A549 (cell line): ENCODE measurements around the gene LLGL2. TPM values are rescaled to one million over a fixed set of nuclear protein-coding genes. Genes with fewer than 3 reads are reported as not detected.

ENCODE experiments used
- ATAC-seq, 2 experiments: fragments of 200-7000 bp in 1 of 2; fragments of >200 bp in 1 of 2; cut with Nextera tagmentation in 1 of 2; cut with Tn5 transposase in 1 of 2; 3 replicates each; pipeline versions ENCODE4 v1.8.0 to v1.9.1; 2018 to 2020; ENCODE audit warnings: mild to moderate bottlenecking in 1 of 2, moderate library complexity in 1 of 2
- CTCF ChIA-PET: fragments of 300-600 bp; sonication (Branson Sonifier 250); formaldehyde crosslinking; extraction: SDS; loops from one replicate; lab custom pipeline; 2021; ENCODE audit warnings: antibody characterized with exemption, inconsistent platforms; lab: Yijun Ruan, JAX
- POLR2A ChIA-PET: fragments of 350-600 bp; formaldehyde crosslinking; extraction: SDS; loops from one replicate; lab custom pipeline; 2021; ENCODE audit warnings: antibody characterized with exemption, inconsistent platforms; lab: Yijun Ruan, JAX
- DNase-seq, 2 experiments: peaks; one replicate each; pipeline versions ENCODE4 v3.0.0 to v3.0.0-alpha.2; 2011 to 2016; ENCODE audit warnings: low read depth in 1 of 2, low spot score in 1 of 2
- FAIRE-seq: peaks from 2 replicates; lab custom pipeline; 2011; peaks lifted over from hg19 to GRCh38; lab: Jason Lieb, UNC
- H3K27ac ChIP-seq, 2 experiments: fragments of >200 bp; sonication (Bioruptor Twin); formaldehyde crosslinking; 3 replicates each; pipeline ENCODE4 v1.5.1; 2016 to 2017
- H3K4me1 ChIP-seq: fragments of >200 bp; sonication (Bioruptor Twin); formaldehyde crosslinking; 3 replicates; pipeline ENCODE4 v1.6.1; 2016
- H3K4me2 ChIP-seq: fragments of >200 bp; sonication (Bioruptor Twin); formaldehyde crosslinking; 3 replicates; pipeline ENCODE4 v1.6.1; 2016
- H3K4me3 ChIP-seq: fragments of >200 bp; sonication (Bioruptor Twin); formaldehyde crosslinking; 3 replicates; pipeline ENCODE4 v1.5.1; 2016
- H3K9me3 ChIP-seq: fragments of >200 bp; sonication (Bioruptor Twin); formaldehyde crosslinking; 3 replicates; pipeline ENCODE4 v1.6.1; 2016
- CEBPB ChIP-seq, 2 experiments: fragments of >200 bp in 1 of 2; sonication (Bioruptor Twin) in 1 of 2; formaldehyde crosslinking in 1 of 2; IDR thresholded peaks; 2 replicates each; pipeline ENCODE4 v1.6.1; 2012 to 2016
- CHD2 ChIP-seq: fragments of 150-350 bp; IDR thresholded peaks from 2 replicates; pipeline ENCODE4 v1.6.1; 2014; ENCODE audit warnings: low read length; ENCODE audit not compliant: partially characterized antibody
- CTCF ChIP-seq: fragments of >200 bp; sonication (Bioruptor Twin); formaldehyde crosslinking; IDR thresholded peaks from 3 replicates; pipeline ENCODE4 v1.5.1; 2016
- EHF ChIP-seq: fragments of 250-450 bp; sonication (Bioruptor Pico); IDR thresholded peaks from 2 replicates; pipeline ENCODE4 v1.5.0; 2020; ENCODE audit warnings: mild to moderate bottlenecking
- EHMT2 ChIP-seq: fragments of 200-600 bp; sonication (generic); IDR thresholded peaks from 2 replicates; pipeline ENCODE4 v1.6.1; 2016; ENCODE audit warnings: antibody characterized with exemption, low read depth, mild to moderate bottlenecking, moderate library complexity
- ELK1 ChIP-seq: fragments of 150-350 bp; IDR thresholded peaks from 2 replicates; pipeline ENCODE4 v1.6.1; 2014; ENCODE audit warnings: low read depth, mild to moderate bottlenecking, low read length
- FOSB ChIP-seq: fragments of 250-450 bp; sonication (Bioruptor Pico); IDR thresholded peaks from 2 replicates; pipeline ENCODE4 v1.5.0; 2020; ENCODE audit warnings: mild to moderate bottlenecking, moderate library complexity
- FOSL2 ChIP-seq, 2 experiments: fragments of 450-650 bp in 1 of 2; fragments of >200 bp in 1 of 2; sonication (Bioruptor Twin) in 1 of 2; formaldehyde crosslinking; IDR thresholded peaks; 2 replicates each; pipeline versions ENCODE4 v1.5.0 to v1.6.1; 2016 to 2020; ENCODE audit warnings: mild to moderate bottlenecking in 1 of 2, moderate library complexity in 1 of 2
- HES2 ChIP-seq: fragments of >200 bp; sonication (Bioruptor Twin); formaldehyde crosslinking; IDR thresholded peaks from 2 replicates; pipeline ENCODE4 v1.6.1; 2016
- HEYL ChIP-seq: fragments of 250-450 bp; sonication (Bioruptor Pico); IDR thresholded peaks from 2 replicates; pipeline ENCODE4 v1.8.0; 2021; ENCODE audit warnings: mild to moderate bottlenecking, moderate library complexity
- HMGXB4 ChIP-seq: fragments of 250-450 bp; sonication (Bioruptor Pico); IDR thresholded peaks from 2 replicates; pipeline ENCODE4 v1.5.0; 2021; ENCODE audit warnings: mild to moderate bottlenecking, moderate library complexity, borderline replicate concordance
- HOXB13 ChIP-seq: fragments of 250-450 bp; sonication (Bioruptor Pico); IDR thresholded peaks from 2 replicates; pipeline ENCODE4 v1.5.0; 2020; ENCODE audit warnings: low read depth, mild to moderate bottlenecking, moderate library complexity
- HOXB5 ChIP-seq: fragments of 250-450 bp; sonication (Bioruptor Pico); IDR thresholded peaks from 2 replicates; pipeline ENCODE4 v1.5.0; 2020; ENCODE audit warnings: mild to moderate bottlenecking, moderate library complexity
- JUN ChIP-seq, 2 experiments: fragments of >200 bp; sonication (Bioruptor Twin); formaldehyde crosslinking; IDR thresholded peaks; 2 replicates in 1 of 2; 3 replicates in 1 of 2; pipeline ENCODE4 v1.6.1; 2016 to 2017
- KDM1A ChIP-seq: fragments of 200-600 bp; sonication (generic); IDR thresholded peaks from 2 replicates; pipeline ENCODE4 v1.6.1; 2016; ENCODE audit warnings: low read depth, mild to moderate bottlenecking
- POLR2A ChIP-seq: IDR thresholded peaks from 2 replicates; pipeline ENCODE4 v1.6.1; 2012; ENCODE audit warnings: mild to moderate bottlenecking, low read length
- POLR2AphosphoS2 ChIP-seq: conservative IDR thresholded peaks from 2 replicates; pipeline ENCODE4 v1.6.1; 2012; ENCODE audit warnings: low read length, improper control_type of control experiment, inconsistent platforms
- RFX5 ChIP-seq: fragments of 450-650 bp; IDR thresholded peaks from 2 replicates; pipeline ENCODE4 v1.7.1; 2014; ENCODE audit warnings: antibody characterized with exemption, mild to moderate bottlenecking, moderate library complexity
- RNF2 ChIP-seq: fragments of 200-600 bp; sonication (generic); IDR thresholded peaks from 2 replicates; pipeline ENCODE4 v1.6.1; 2016; ENCODE audit warnings: low read depth, mild to moderate bottlenecking, antibody characterized with exemption, moderate library complexity, borderline replicate concordance
- ZC3H11A ChIP-seq: fragments of 450-650 bp; IDR thresholded peaks from 2 replicates; pipeline ENCODE4 v1.6.1; 2014; ENCODE audit warnings: antibody characterized with exemption, mild to moderate bottlenecking
- ZFP36 ChIP-seq: fragments of 450-650 bp; IDR thresholded peaks from 2 replicates; pipeline ENCODE4 v1.6.1; 2014; ENCODE audit warnings: borderline replicate concordance; ENCODE audit not compliant: partially characterized antibody
- ZSCAN20 ChIP-seq: fragments of 250-450 bp; sonication (Bioruptor Pico); IDR thresholded peaks from 2 replicates; pipeline ENCODE4 v1.8.0; 2022; ENCODE audit warnings: mild to moderate bottlenecking, moderate library complexity
- WGBS: methylation state at CpG from one replicate; pipeline ENCODE4 v1.1.6; 2017; ENCODE audit errors: missing lambda C conversion rate; 5-methylcytosine and 5-hydroxymethylcytosine counted together
- polyA plus RNA-seq, 4 experiments: library from polyadenylated mRNA; depleted of rRNA in 3 of 4; stranded (reverse); fragments of >200 nt; fragmentation: RNase III in 1 of 4; extraction: RNeasy Plus Mini Kit Qiagen cat#74134 plus additional on column Dnase treatment in 1 of 4; gene quantifications; 2 replicates in 3 of 4; 3 replicates in 1 of 4; pipeline ENCODE4 v1.2.3, GENCODE V29; 2011 to 2017
- TF ChIP-seq, protein P1 (sequence below): fragments of 250-450 bp; sonication (Bioruptor Pico); IDR thresholded peaks from 2 replicates; pipeline ENCODE4 v1.5.0; 2020; ENCODE audit warnings: low read depth, mild to moderate bottlenecking, moderate library complexity

Gene LLGL2
- polyA plus RNA-seq, 2 of the 4 experiments (the other 2 are of a cell fraction) = 18.9 to 35.0 TPM

DNA sequence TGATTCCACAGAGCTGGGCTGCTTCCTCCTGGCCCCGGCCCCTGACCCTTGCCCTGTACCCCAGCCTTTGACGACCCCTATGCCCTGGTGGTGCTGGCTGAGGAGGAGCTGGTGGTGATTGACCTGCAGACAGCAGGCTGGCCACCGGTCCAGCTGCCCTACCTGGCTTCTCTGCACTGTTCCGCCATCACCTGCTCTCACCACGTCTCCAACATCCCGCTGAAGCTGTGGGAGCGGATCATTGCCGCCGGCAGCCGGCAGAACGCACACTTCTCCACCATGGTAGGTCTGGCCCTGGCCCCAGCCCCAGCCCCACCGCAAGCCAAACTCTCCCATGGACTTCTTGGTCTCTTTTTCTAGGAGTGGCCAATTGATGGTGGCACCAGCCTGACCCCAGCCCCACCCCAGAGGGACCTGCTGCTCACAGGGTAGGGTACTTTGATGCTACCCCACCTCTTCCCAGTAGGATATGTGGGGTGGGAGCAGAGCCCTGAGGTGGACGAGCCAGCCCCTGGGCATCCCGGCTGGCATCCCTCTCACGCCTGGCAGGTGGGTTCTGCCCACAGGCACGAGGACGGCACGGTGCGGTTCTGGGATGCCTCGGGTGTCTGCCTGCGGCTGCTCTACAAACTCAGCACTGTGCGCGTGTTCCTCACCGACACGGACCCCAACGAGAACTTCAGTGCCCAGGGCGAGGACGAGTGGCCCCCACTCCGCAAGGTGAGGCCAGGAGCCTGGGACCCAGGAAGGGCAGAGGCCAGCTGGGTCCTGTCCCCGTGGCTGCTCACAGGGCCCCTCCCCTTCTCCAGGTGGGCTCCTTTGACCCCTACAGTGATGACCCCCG, 43.1 kb downstream of the LLGL2 start:
- FAIRE-seq (no peak), ATAC-seq (no peak), DNase-seq (no peak)
- H3K4me2 ChIP-seq = no peak overlapping the region
- ChIA-PET CTCF (interaction anchor here (0.8 to 1.8 kb wide), 9 partner anchors 10 to 179 kb away, joined by 3 to 11 read pairs (median 3); partner anchors contain the start of gene SMIM5), POLR2A (no interaction called here)
- peaks cover 14% of the 10 kb centered on the region for H3K4me1 ChIP-seq
- H3K4me3 ChIP-seq = no peak overlapping the region
- TF ChIP-seq FOSL2 (IDR thresholded peaks at IDR 0.05) (no peak), FOSL2 (CRISPR knock-in tag; IDR thresholded peaks at IDR 0.05) (no peak), HEYL (CRISPR knock-in tag) (no peak), ZC3H11A (no peak), CEBPB (IDR thresholded peaks at IDR 0.05) (no peak), CHD2 (no peak), JUN (IDR thresholded peaks at IDR 0.05) (no peak), ELK1 (no peak), FOSB (CRISPR knock-in tag) (no peak), ZSCAN20 (CRISPR knock-in tag) (no peak), EHMT2 (no peak), RFX5 (no peak), RNF2 (no peak)
- TF ChIP-seq, protein P1, sequence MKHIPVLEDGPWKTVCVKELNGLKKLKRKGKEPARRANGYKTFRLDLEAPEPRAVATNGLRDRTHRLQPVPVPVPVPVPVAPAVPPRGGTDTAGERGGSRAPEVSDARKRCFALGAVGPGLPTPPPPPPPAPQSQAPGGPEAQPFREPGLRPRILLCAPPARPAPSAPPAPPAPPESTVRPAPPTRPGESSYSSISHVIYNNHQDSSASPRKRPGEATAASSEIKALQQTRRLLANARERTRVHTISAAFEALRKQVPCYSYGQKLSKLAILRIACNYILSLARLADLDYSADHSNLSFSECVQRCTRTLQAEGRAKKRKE (CRISPR knock-in tag) = no peak
- H3K9me3 ChIP-seq = no peaks in the 10 kb centered on the region
- H3K27ac ChIP-seq = no peak overlapping the region
- WGBS = 93% methylated on average over 28 of the region's 31 CpGs

GRCh38 chr17:75570034-75570676, 44.7 kb downstream of the LLGL2 start:
- TF ChIP-seq HOXB13 (CRISPR knock-in tag) (no peak), HES2 (no peak), KDM1A (no peak), ZC3H11A (no peak), EHF (CRISPR knock-in tag) (no peak), POLR2AphosphoS2 (no peak)
- no peaks in the 10 kb centered on the region for H3K9me3 ChIP-seq
- H3K4me3 ChIP-seq = no peak overlapping the region
- 91% methylated on average over 29 of the region's 35 CpGs for WGBS
- no peak overlapping the region for H3K4me2 ChIP-seq
- H3K4me1 ChIP-seq = peaks cover 5% of the 10 kb centered on the region
- H3K27ac ChIP-seq = no peak overlapping the region
- CTCF ChIA-PET = interaction anchor here (1.4 to 1.9 kb wide), 4 partner anchors 12 to 83 kb away, joined by 3 to 7 read pairs (median 6); partner anchors contain the start of gene SMIM5
- DNase-seq = no peak
- FAIRE-seq = no peak
- no peak for ATAC-seq
- POLR2A ChIA-PET = interaction anchor here (0.7 kb wide), 1 partner anchor 77 kb away, joined by 5 read pairs; no protein-coding TSS in a partner anchor

GRCh38 chr17:75570772-75571171, 45.3 kb downstream of the LLGL2 start:
- CTCF ChIA-PET = interaction anchor here (0.6 to 1.9 kb wide), 9 partner anchors 8 to 120 kb away, joined by 3 to 7 read pairs (median 3); partner anchors contain the start of gene SMIM5
- H3K9me3 ChIP-seq = no peaks in the 10 kb centered on the region
- ATAC-seq = no peak; a peak in 2 of 6 replicates
- H3K4me3 ChIP-seq = no peak overlapping the region
- TF ChIP-seq HOXB13 (CRISPR knock-in tag) = no peak
- no peak for TF ChIP-seq JUN (IDR thresholded peaks at IDR 0.05)
- no peak for TF ChIP-seq FOSB (CRISPR knock-in tag)
- TF ChIP-seq CHD2 = no peak
- no peak for TF ChIP-seq HMGXB4 (CRISPR knock-in tag)
- TF ChIP-seq POLR2A = no peak
- TF ChIP-seq CTCF = no peak
- no peak for TF ChIP-seq HOXB5 (CRISPR knock-in tag)
- no peak for TF ChIP-seq ZFP36
- TF ChIP-seq, all 56 proteins: peak for 0
- Histone ChIP-seq H3K4me1 (no peaks in the 10 kb centered on the region), H3K27ac (peak overlapping the region in 1 of 2 experiments; percentile 0; a peak in 1 of 6 replicates), H3K4me2 (no peak overlapping the region)
- 93% methylated on average over 10 of the region's 11 CpGs for WGBS
- DNase-seq (no peak), FAIRE-seq (no peak)
- POLR2A ChIA-PET = interaction anchor here (0.7 kb wide), 1 partner anchor 78 kb away, joined by 5 read pairs; no protein-coding TSS in a partner anchor
